ENCODE measurements around the gene NDUFB11. TPM values are rescaled to one million over a fixed set of nuclear protein-coding genes. Genes with fewer than 3 reads are reported as not detected.

The NDUFB11 gene
- total RNA-seq, result 85.0 and 96.4 TPM in 2 replicates

DNA sequence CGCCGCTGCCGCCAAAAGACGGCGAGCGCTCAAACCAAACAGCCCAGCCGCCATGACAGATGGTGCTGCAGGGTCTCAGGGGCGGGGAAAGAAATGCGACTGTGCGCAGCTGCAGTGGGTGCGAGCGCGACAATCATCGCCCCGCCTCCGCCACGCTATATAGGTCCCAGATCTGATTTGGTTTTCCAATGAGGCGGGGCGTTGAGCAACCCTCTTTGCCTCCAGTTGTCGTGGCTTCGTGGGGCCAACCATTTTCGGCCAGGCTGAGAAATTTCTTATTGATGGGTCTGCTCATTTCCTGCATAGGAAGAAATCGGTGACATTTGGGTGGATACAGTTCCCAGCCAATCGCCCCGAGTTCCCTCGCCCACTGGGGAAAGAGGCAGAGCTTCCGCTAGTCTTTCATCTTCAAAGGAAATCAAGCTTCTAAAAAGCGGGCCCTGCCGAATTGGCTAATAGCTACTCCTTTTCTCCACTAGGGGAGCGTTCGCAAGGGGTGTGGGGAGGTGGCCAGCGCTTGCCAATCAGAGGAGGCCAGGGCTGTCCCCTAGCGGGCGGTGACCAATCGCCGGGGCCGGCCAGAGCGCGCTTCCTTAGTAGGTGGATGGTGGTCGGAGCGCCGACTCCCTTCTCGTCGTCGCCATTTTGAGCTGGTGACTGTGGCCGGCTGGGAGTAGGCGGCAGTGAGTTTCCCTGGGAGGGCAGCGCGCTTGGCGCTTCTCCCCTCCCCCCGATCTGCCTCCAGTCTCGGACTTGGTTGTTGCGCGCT, at the start of gene NDUFB11, which contains the start of gene RBM10:
Gene NDUFB11 (minus strand): TSS at position 77 of the 769 bp plus-strand sequence. CDS start 23 bp downstream, at position 54.
Gene RBM10 (plus strand): TSS at position 596 of the 769 bp plus-strand sequence. CDS start 2,261 bp downstream, outside the sequence.

DNA sequence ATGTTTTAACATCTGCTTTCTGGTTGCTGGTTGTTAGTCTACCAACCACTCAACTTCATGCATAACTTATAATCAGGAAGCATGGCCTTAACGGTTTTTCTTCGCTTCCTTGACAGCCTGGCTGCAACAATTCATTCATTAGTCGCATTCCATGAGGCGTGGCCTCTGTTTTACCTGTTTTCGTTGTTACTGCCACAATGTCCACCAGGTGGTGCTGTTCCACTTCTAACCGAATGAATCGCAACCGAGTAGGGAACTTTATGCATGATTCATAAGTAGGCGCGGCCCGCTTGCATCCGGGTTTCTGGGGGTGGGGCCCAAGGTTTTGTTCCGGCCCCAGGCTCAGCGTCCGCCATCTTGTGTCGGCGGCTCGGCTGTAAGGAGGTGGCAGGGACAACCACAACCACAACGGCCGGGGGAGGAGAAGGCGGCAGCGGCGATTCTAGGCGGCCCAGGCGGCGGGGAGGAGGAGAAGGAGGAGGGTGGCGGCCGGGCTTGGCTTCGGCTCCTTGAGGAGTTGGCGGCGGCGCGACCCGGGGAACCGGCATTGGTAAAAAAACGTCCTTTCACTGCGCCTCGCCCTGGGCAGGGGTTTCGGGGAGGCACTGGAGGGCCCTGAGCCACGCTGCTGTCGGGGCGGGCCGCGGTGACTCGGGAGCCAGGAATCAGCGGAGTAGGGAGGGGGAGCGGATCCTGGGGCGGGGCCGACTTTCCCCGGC, 49.1 kb upstream of the NDUFB11 start, which contains the start of gene UBA1:
Gene UBA1 (plus strand): TSS at position 355 of the 719 bp plus-strand sequence. CDS start 4,974 bp downstream, outside the sequence.

Other genes with a start within 250 kb of the NDUFB11 start
- 4.0 and 6.1 TPM in 2 replicates for gene JADE3, start 232.3 kb downstream of the NDUFB11 start, total RNA-seq
- gene RGN, start 66.3 kb downstream of the NDUFB11 start, total RNA-seq, result not detected in 2 replicates
- 33.4 and 41.7 TPM in 2 replicates for gene RBM10, start 519 bp upstream of the NDUFB11 start, total RNA-seq
- gene UBA1, start 49.1 kb upstream of the NDUFB11 start, total RNA-seq, result 217 and 276 TPM in 2 replicates
- gene CDK16, start 74.0 kb upstream of the NDUFB11 start, total RNA-seq, result 137 and 190 TPM in 2 replicates
- 12.9 and 14.6 TPM in 2 replicates for gene USP11, start 88.3 kb upstream of the NDUFB11 start, total RNA-seq
- 0.14 TPM in 2 replicates for gene ZNF157, start 225.9 kb upstream of the NDUFB11 start, total RNA-seq

All from airway epithelial cell (primary cell).